Neural progenitor cell (in vitro differentiated cells): Measurements from ENCODE around the gene PRPF38A. TPM values are rescaled to one million over a fixed set of nuclear protein-coding genes. Genes with fewer than 3 reads are reported as not detected.

Experiments used
- DNase-seq: peaks from one replicate; pipeline ENCODE4 v3.0.0-alpha.2; 2016; ENCODE audit warnings: low spot score
- H2AFZ ChIP-seq: fragments of 200-600 bp; sonication (generic); replicated peaks from 2 replicates; pipeline ENCODE4 v1.6.1; 2016; ENCODE audit warnings: antibody characterized with exemption
- H3F3A ChIP-seq: fragments of 200-600 bp; sonication (generic); 2 replicates; pipeline ENCODE4 v1.6.1; 2016; ENCODE audit warnings: antibody characterized with exemption, low read depth
- H3K27ac ChIP-seq: fragments of 200-600 bp; sonication (generic); 2 replicates; pipeline ENCODE4 v1.5.1; 2016; ENCODE audit warnings: mild to moderate bottlenecking
- H3K27me3 ChIP-seq: fragments of 200-600 bp; sonication (generic); 2 replicates; pipeline ENCODE4 v1.6.1; 2016; ENCODE audit warnings: mild to moderate bottlenecking, moderate library complexity
- H3K36me3 ChIP-seq: fragments of 200-600 bp; sonication (generic); 2 replicates; pipeline ENCODE4 v1.5.1; 2016
- H3K4me1 ChIP-seq: fragments of 200-600 bp; sonication (generic); 2 replicates; pipeline ENCODE4 v1.6.1; 2016; ENCODE audit warnings: mixed run types
- H3K4me2 ChIP-seq: fragments of 200-600 bp; sonication (generic); 2 replicates; pipeline ENCODE4 v1.6.1; 2016
- H3K4me3 ChIP-seq: fragments of 200-600 bp; sonication (generic); 2 replicates; pipeline ENCODE4 v1.5.1; 2016
- H3K79me2 ChIP-seq: fragments of 200-600 bp; sonication (generic); 2 replicates; pipeline ENCODE4 v1.6.1; 2016; ENCODE audit warnings: low read depth
- H3K9ac ChIP-seq: fragments of 200-600 bp; sonication (generic); 2 replicates; pipeline ENCODE4 v1.6.1; 2016
- H3K9me3 ChIP-seq: fragments of 200-600 bp; sonication (generic); 2 replicates; pipeline ENCODE4 v1.5.1; 2016; ENCODE audit warnings: low read depth
- H4K20me1 ChIP-seq: fragments of 200-600 bp; sonication (generic); 2 replicates; pipeline ENCODE4 v1.6.1; 2016; ENCODE audit warnings: low read depth
- H3K27ac Mint-ChIP-seq: 3 replicates; pipeline ENCODE4 v1.8.0; 2021; ENCODE audit warnings: mixed read lengths
- H3K27me3 Mint-ChIP-seq: 2 replicates; pipeline ENCODE4 v1.8.0; 2022; ENCODE audit warnings: low read depth, mild to moderate bottlenecking, inconsistent platforms, moderate library complexity, mixed read lengths; ENCODE audit not compliant: insufficient read depth
- H3K36me3 Mint-ChIP-seq: 3 replicates; pipeline ENCODE4 v1.8.0; 2021; ENCODE audit warnings: mixed read lengths
- H3K4me1 Mint-ChIP-seq: 3 replicates; pipeline ENCODE4 v1.8.0; 2021; ENCODE audit warnings: mixed read lengths
- H3K4me3 Mint-ChIP-seq: 3 replicates; pipeline ENCODE4 v1.8.0; 2021; ENCODE audit warnings: mild to moderate bottlenecking, moderate library complexity, mixed read lengths
- H3K9me3 Mint-ChIP-seq: 3 replicates; pipeline ENCODE4 v1.8.0; 2020; ENCODE audit warnings: mixed read lengths
- EZH2 ChIP-seq: fragments of 200-600 bp; sonication (generic); IDR thresholded peaks from 2 replicates; pipeline ENCODE4 v1.6.1; 2017; ENCODE audit warnings: antibody characterized with exemption, mild to moderate bottlenecking, moderate library complexity
- EZH2phosphoT487 ChIP-seq: fragments of 200-600 bp; sonication (generic); IDR thresholded peaks from 2 replicates; pipeline ENCODE4 v1.6.1; 2017; ENCODE audit warnings: antibody characterized with exemption
- total RNA-seq: library from RNA; depleted of rRNA; stranded (reverse); fragments of >200 nt; gene quantifications from 2 replicates; pipeline ENCODE4 v1.2.3, GENCODE V29; 2015; ENCODE audit warnings: low replicate concordance
- TF ChIP-seq, protein P1 (sequence below): fragments of 200-600 bp; sonication (generic); IDR thresholded peaks from 2 replicates; pipeline ENCODE4 v1.5.1; 2017; ENCODE audit warnings: antibody characterized with exemption, mild to moderate bottlenecking

PRPF38A gene
- total RNA-seq, 1 donor from 2014 or later, result 45.9 TPM

DNA sequence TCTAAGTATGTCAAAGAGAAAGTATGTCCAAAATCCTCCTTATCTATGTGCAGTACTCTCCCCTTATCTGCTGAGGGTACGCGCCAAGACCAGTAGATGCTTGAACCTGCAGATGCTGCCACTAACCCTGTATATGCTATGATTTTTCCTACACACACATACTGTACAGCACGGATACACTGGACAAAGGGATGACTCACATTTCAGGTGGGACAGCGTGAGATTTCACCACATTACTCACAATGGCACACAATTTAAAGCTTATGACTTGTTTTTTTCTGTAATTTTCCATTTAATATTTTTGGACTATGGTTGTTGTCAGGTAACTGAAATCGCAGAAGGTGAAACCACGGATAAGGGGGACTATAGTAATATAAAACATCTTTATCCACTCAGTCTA is 4.3 kb upstream of the PRPF38A start:
- Histone ChIP-seq H3K27ac (no peak overlapping the region), H3K9ac (no peak overlapping the region), H3K4me2 (no peak overlapping the region), H4K20me1 (peaks cover 13% of the 10 kb centered on the region), H3K4me3 (no peak overlapping the region), H3K36me3 (peaks cover 20% of the 10 kb centered on the region), H3K4me1 (peaks cover 16% of the 10 kb centered on the region), H2AFZ (no peak overlapping the region), H3K9me3 (no peaks in the 10 kb centered on the region), H3K79me2 (peaks cover 80% of the 10 kb centered on the region), H3K27me3 (no peaks in the 10 kb centered on the region), H3F3A (peaks cover 11% of the 10 kb centered on the region)
- TF ChIP-seq, protein P1, sequence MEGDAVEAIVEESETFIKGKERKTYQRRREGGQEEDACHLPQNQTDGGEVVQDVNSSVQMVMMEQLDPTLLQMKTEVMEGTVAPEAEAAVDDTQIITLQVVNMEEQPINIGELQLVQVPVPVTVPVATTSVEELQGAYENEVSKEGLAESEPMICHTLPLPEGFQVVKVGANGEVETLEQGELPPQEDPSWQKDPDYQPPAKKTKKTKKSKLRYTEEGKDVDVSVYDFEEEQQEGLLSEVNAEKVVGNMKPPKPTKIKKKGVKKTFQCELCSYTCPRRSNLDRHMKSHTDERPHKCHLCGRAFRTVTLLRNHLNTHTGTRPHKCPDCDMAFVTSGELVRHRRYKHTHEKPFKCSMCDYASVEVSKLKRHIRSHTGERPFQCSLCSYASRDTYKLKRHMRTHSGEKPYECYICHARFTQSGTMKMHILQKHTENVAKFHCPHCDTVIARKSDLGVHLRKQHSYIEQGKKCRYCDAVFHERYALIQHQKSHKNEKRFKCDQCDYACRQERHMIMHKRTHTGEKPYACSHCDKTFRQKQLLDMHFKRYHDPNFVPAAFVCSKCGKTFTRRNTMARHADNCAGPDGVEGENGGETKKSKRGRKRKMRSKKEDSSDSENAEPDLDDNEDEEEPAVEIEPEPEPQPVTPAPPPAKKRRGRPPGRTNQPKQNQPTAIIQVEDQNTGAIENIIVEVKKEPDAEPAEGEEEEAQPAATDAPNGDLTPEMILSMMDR, result no peak
- TF ChIP-seq EZH2phosphoT487 (no peak), EZH2 (no peak)
- Mint-ChIP-seq H3K9me3 (no peaks in the 10 kb centered on the region), H3K27me3 (peaks cover 2% of the 10 kb centered on the region), H3K4me3 (no peak overlapping the region), H3K27ac (no peak overlapping the region), H3K36me3 (peaks cover 31% of the 10 kb centered on the region), H3K4me1 (peaks cover 23% of the 10 kb centered on the region)
- no peak for DNase-seq

DNA sequence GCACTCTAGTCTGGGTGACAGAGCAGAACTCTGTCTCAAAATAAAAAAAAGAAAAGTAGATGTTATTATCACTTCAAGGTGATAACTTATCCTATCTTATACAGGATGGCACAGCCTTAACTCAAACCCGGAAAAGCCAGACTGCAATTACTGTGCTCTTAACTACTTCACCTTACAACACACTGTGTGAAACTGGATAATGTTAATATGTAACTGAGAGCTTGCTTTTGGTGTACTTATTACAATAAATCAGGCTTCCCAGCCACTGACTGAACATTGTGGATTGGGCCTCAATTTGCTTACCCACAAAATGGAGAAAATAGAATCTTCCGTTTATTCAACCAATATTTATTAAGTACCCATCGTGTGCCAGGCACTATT is 1.6 kb upstream of the PRPF38A start:
- Mint-ChIP-seq H3K9me3 (no peaks in the 10 kb centered on the region), H3K27me3 (peaks cover 2% of the 10 kb centered on the region), H3K4me1 (peaks cover 30% of the 10 kb centered on the region), H3K36me3 (peaks cover 27% of the 10 kb centered on the region), H3K4me3 (peak overlapping the region; percentile 100), H3K27ac (no peak overlapping the region)
- H3K79me2 ChIP-seq, result peaks cover 96% of the 10 kb centered on the region
- H3K4me2 ChIP-seq, result peak overlapping the region; percentile 93
- H3K36me3 ChIP-seq, result peaks cover 12% of the 10 kb centered on the region
- H3K9me3 ChIP-seq, result no peaks in the 10 kb centered on the region
- no peak for DNase-seq
- H3F3A ChIP-seq, result peaks cover 11% of the 10 kb centered on the region
- TF ChIP-seq, protein P1, result no peak
- TF ChIP-seq EZH2, result no peak
- peaks cover 13% of the 10 kb centered on the region for H4K20me1 ChIP-seq
- no peak overlapping the region for H3K27ac ChIP-seq
- H3K9ac ChIP-seq, result peak overlapping the region; percentile 92
- peaks cover 23% of the 10 kb centered on the region for H3K4me1 ChIP-seq
- no peak overlapping the region for H2AFZ ChIP-seq
- H3K27me3 ChIP-seq, result no peaks in the 10 kb centered on the region
- peak overlapping the region; percentile 84 for H3K4me3 ChIP-seq

DNA sequence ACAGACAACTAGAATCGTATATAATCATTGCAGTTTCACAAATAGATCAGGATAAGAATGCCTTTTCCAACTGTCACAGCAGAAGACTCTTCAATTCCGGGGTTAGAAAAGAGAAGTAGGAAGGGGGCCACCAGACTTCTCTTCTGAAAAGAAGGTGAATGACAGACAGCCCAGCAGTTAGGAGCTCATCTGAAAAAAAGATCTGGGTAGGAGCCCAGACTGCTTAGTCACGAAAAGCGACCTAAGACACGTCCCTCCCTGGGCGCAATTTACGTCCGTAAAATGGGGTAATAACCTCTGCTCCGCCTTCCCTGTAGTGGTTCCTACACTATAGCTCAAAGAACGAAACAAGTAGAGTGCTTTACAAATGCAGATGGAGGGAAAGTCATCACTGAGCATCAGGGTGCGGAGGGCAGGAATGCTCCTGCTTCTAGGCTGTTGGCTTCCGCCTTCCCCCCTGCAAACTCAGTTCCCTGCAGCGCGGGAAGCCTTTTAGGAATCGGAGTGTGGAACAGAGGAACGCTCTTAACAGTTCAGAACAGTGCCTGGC is 761 bp upstream of the PRPF38A start:
- Histone ChIP-seq H3K9ac (peak overlapping the region; percentile 92), H3K9me3 (no peaks in the 10 kb centered on the region), H4K20me1 (peaks cover 13% of the 10 kb centered on the region), H3K27me3 (no peaks in the 10 kb centered on the region), H3K4me2 (peak overlapping the region; percentile 93), H3F3A (peaks cover 11% of the 10 kb centered on the region), H2AFZ (peak overlapping the region; percentile 96), H3K4me1 (peaks cover 23% of the 10 kb centered on the region), H3K4me3 (peak overlapping the region; percentile 84), H3K79me2 (peaks cover 90% of the 10 kb centered on the region), H3K27ac (peak overlapping the region; percentile 86), H3K36me3 (peaks cover 12% of the 10 kb centered on the region)
- TF ChIP-seq EZH2phosphoT487 (no peak), EZH2 (no peak)
- TF ChIP-seq, protein P1, result no peak
- Mint-ChIP-seq H3K36me3 (peaks cover 30% of the 10 kb centered on the region), H3K27me3 (peaks cover 2% of the 10 kb centered on the region), H3K9me3 (no peaks in the 10 kb centered on the region), H3K4me1 (peaks cover 30% of the 10 kb centered on the region), H3K27ac (peak overlapping the region; percentile 98), H3K4me3 (peak overlapping the region; percentile 100)
- DNase-seq, result peak; percentile 61
